Cardiac fibroblast (primary cell): ENCODE data around the gene NOP9.

Experiments used
- DNase-seq, 2 donors: peaks; one replicate each; pipeline versions ENCODE4 v3.0.0 to v3.0.0-alpha.2; 2010; ENCODE audit warnings: low read depth in 2 of 2
- H3K4me3 ChIP-seq, 2 donors: replicated peaks in 1 of 2; 1 replicate in 1 of 2; 2 replicates in 1 of 2; pipeline ENCODE4 v1.5.1; 2011; ENCODE audit warnings: low read depth in 2 of 2, low read length in 2 of 2, mild to moderate bottlenecking in 2 of 2, moderate library complexity in 1 of 2
- CTCF ChIP-seq: IDR thresholded peaks from one replicate; pipeline ENCODE4 v1.5.1; 2011; ENCODE audit warnings: low read depth, mild to moderate bottlenecking, low read length, inconsistent platforms

NOP9 gene

GRCh38 chr14:24339284-24340151 is 39.9 kb downstream of the NOP9 start, which contains the start of gene RIPK3:
Gene RIPK3, minus strand, starts transcription at chr14:24339991. Its CDS starts 165 bp downstream, at chr14:24339826.
- no peak for DNase-seq
- H3K4me3 ChIP-seq = peak within 1 kb of the TSS; percentile 8 to 31
- no peak for TF ChIP-seq CTCF

- no peak for DNase-seq
- no peak overlapping the region for H3K4me3 ChIP-seq
- no peak for TF ChIP-seq CTCF
These were observed 41.0 kb downstream of the NOP9 start for GRCh38 chr14:24340606-24341005.

- H3K4me3 ChIP-seq = no peak overlapping the region
- no peak for DNase-seq
- no peak for TF ChIP-seq CTCF
These were observed 43.2 kb downstream of the NOP9 start for GRCh38 chr14:24342889-24343288.

- no peak for TF ChIP-seq CTCF
- DNase-seq = no peak
- no peak overlapping the region for H3K4me3 ChIP-seq
These were observed 44.4 kb downstream of the NOP9 start for GRCh38 chr14:24343795-24344660.

- no peak overlapping the region for H3K4me3 ChIP-seq
- TF ChIP-seq CTCF = no peak
- DNase-seq = no peak
These were observed 47.5 kb downstream of the NOP9 start for GRCh38 chr14:24347134-24347533.

GRCh38 chr14:24348186-24348585 is 48.5 kb downstream of the NOP9 start:
- H3K4me3 ChIP-seq = no peak overlapping the region
- DNase-seq = no peak

More at GRCh38 chr14:24348186-24348585, 48.5 kb downstream of the NOP9 start:
- no peak for TF ChIP-seq CTCF
